GM12878 (cell line): ENCODE measurements around the gene GABRB1.
A peak's percentile ranks its signal among the peaks of the same experiment; 100 is the strongest.

Experiments
- CBX5 ChIP-seq: sonication (generic); IDR thresholded peaks from 2 replicates; pipeline ENCODE4 v1.6.1; 2016; ENCODE audit warnings: low read depth, moderate library complexity, mild to moderate bottlenecking, inconsistent platforms
- CEBPB ChIP-seq, 2 experiments: fragments of 150-350 bp in 1 of 2; IDR thresholded peaks; 2 replicates each; pipeline ENCODE4 v1.6.1; 2012 to 2014; ENCODE audit warnings: low read depth in 2 of 2, low read length in 2 of 2, borderline replicate concordance in 1 of 2, inconsistent platforms in 1 of 2
- CTCF ChIP-seq, 3 experiments: IDR thresholded peaks in 2 of 3; conservative IDR thresholded peaks in 1 of 3; 2 replicates each; pipeline ENCODE4 v1.5.1; 2011; ENCODE audit warnings: low read depth in 3 of 3, low read length in 3 of 3, mild to moderate bottlenecking in 3 of 3, control low read depth in 2 of 3, moderate library complexity in 2 of 3, inconsistent platforms in 1 of 3, mixed read lengths in 1 of 3; ENCODE audit not compliant: control insufficient read depth in 2 of 3, insufficient read depth in 1 of 3; ENCODE audit errors: extremely low read depth in 1 of 3
- FOS ChIP-seq: IDR thresholded peaks from 3 replicates; pipeline ENCODE4 v1.6.1; 2011; ENCODE audit warnings: borderline replicate concordance; ENCODE audit not compliant: insufficient read length; ENCODE audit errors: extremely low read depth
- MAX ChIP-seq: IDR thresholded peaks from 2 replicates; pipeline ENCODE4 v1.6.1; 2012; ENCODE audit warnings: low read depth, low read length, improper control_type of control experiment
- NRF1 ChIP-seq: conservative IDR thresholded peaks from 2 replicates; pipeline ENCODE4 v1.6.1; 2011; ENCODE audit warnings: mild to moderate bottlenecking, low read depth, low read length, improper control_type of control experiment
- POLR2A ChIP-seq: IDR thresholded peaks from 2 replicates; pipeline ENCODE4 v1.6.1; 2011; ENCODE audit warnings: low read depth, mild to moderate bottlenecking, low read length
- RBBP5 ChIP-seq: fragments of 200-600 bp; sonication (generic); conservative IDR thresholded peaks from 2 replicates; pipeline ENCODE4 v1.6.1; 2016
- SP1 ChIP-seq: IDR thresholded peaks from one replicate; pipeline ENCODE4 v1.6.1; 2011; ENCODE audit warnings: low read depth, low read length
- STAT3 ChIP-seq: IDR thresholded peaks from 2 replicates; pipeline ENCODE4 v1.6.1; 2011; ENCODE audit warnings: low read depth, low read length, improper control_type of control experiment
- ZBTB40 ChIP-seq: fragments of 450-650 bp; IDR thresholded peaks from 2 replicates; pipeline ENCODE4 v1.6.1; 2016; ENCODE audit warnings: mild to moderate bottlenecking, moderate library complexity, borderline replicate concordance

GRCh38 chr4:47122592-47123291 is 91.4 kb downstream of the GABRB1 start:
- no peak for TF ChIP-seq STAT3
- TF ChIP-seq SP1 = no peak
- no peak for TF ChIP-seq ZBTB40
- no peak for TF ChIP-seq RBBP5
- TF ChIP-seq CTCF (IDR thresholded peaks at IDR 0.05 in 2 of 3, conservative IDR thresholded peaks at IDR 0.05 in 1 of 3; ENCODE audit: control insufficient read depth in 2 of 3, extremely low read depth in 1 of 3, insufficient read depth in 1 of 3, low read depth in 3 of 3, low read length in 3 of 3) = peak; percentile 84 to 91 (median 90)
- TF ChIP-seq POLR2A = no peak
- TF ChIP-seq CEBPB (IDR thresholded peaks at IDR 0.05; ENCODE audit: borderline replicate concordance in 1 of 2, low read depth in 2 of 2, low read length in 2 of 2) = no peak
- TF ChIP-seq CBX5 = no peak
- TF ChIP-seq FOS = no peak
- TF ChIP-seq NRF1 = no peak
- no peak for TF ChIP-seq MAX
